MCF 10A (cell line): Measurements from ENCODE around the gene KIF22. TPM values are rescaled to one million over a fixed set of nuclear protein-coding genes. Genes with fewer than 3 reads are reported as not detected.

Source experiments
- BruUV-seq: library from RNA; stranded (reverse); fragments of 400-500 nt; replicated peaks from 2 replicates; lab custom pipeline; 2021; lab: Mats Ljungman, UMichigan
- CTCF ChIA-PET: fragments of 300-600 bp; sonication (Branson Sonifier 250); formaldehyde crosslinking; extraction: SDS; loops from one replicate; lab custom pipeline; 2021; ENCODE audit warnings: antibody characterized with exemption, inconsistent platforms; lab: Yijun Ruan, JAX
- POLR2A ChIA-PET: fragments of 300-600, 350-650 bp; sonication (Branson Sonifier 250); formaldehyde crosslinking; extraction: SDS; loops from one replicate; lab custom pipeline; 2020; ENCODE audit warnings: antibody characterized with exemption, inconsistent platforms; lab: Yijun Ruan, JAX
- DNase-seq: peaks from one replicate; pipeline ENCODE4 v3.0.0-alpha.2; 2018; ENCODE audit not compliant: unreplicated experiment
- H3K27ac Mint-ChIP-seq: one replicate; pipeline ENCODE4 v1.8.0; 2022; ENCODE audit warnings: mild to moderate bottlenecking, low read depth, mixed read lengths; ENCODE audit not compliant: unreplicated experiment
- H3K27me3 Mint-ChIP-seq: one replicate; pipeline ENCODE4 v1.8.0; 2022; ENCODE audit warnings: mixed read lengths; ENCODE audit not compliant: insufficient read depth, unreplicated experiment
- H3K36me3 Mint-ChIP-seq: one replicate; pipeline ENCODE4 v1.8.0; 2022; ENCODE audit warnings: mild to moderate bottlenecking, moderate library complexity, mixed read lengths; ENCODE audit not compliant: insufficient read depth, unreplicated experiment
- H3K4me1 Mint-ChIP-seq: one replicate; pipeline ENCODE4 v1.8.0; 2022; ENCODE audit warnings: mixed read lengths; ENCODE audit not compliant: insufficient read depth, unreplicated experiment
- H3K4me3 Mint-ChIP-seq: one replicate; pipeline ENCODE4 v1.8.0; 2022; ENCODE audit warnings: mild to moderate bottlenecking, moderate library complexity, mixed read lengths; ENCODE audit not compliant: unreplicated experiment
- H3K9me3 Mint-ChIP-seq: one replicate; pipeline ENCODE4 v1.8.0; 2022; ENCODE audit warnings: mixed read lengths; ENCODE audit not compliant: unreplicated experiment
- CTCF ChIP-seq: fragments of 200-600 bp; IDR thresholded peaks from one replicate; pipeline ENCODE4 v1.8.0; 2022; ENCODE audit warnings: antibody characterized with exemption, mild to moderate bottlenecking; ENCODE audit not compliant: unreplicated experiment
- intact Hi-C: fragments of 100-400 bp; cut with micrococcal nuclease; formaldehyde crosslinking; loops from 2 replicates; pipeline ENCODE4 v1.14.1; 2022
- total RNA-seq: library from RNA; stranded (reverse); gene quantifications from 2 replicates; pipeline ENCODE4 v1.2.3, GENCODE V29; 2022

Gene KIF22
- total RNA-seq, 1 experiment from 2014 or later, result 53.8 TPM

- no peaks in the 10 kb centered on the region for H3K9me3 Mint-ChIP-seq
- H3K4me1 Mint-ChIP-seq, result no peaks in the 10 kb centered on the region
- H3K27me3 Mint-ChIP-seq, result no peaks in the 10 kb centered on the region
- TF ChIP-seq CTCF, result no peak
- intact Hi-C loops, result no loop called here
- BruUV-seq, result no TSS peak
- CTCF ChIA-PET, result no interaction called here
- POLR2A ChIA-PET, result no interaction called here
- H3K27ac Mint-ChIP-seq, result no peak overlapping the region
- H3K4me3 Mint-ChIP-seq, result no peak overlapping the region
- no peaks in the 10 kb centered on the region for H3K36me3 Mint-ChIP-seq
- DNase-seq, result no peak
Measured at GRCh38 chr16:29763326-29763725, 27.2 kb upstream of the KIF22 start.

GRCh38 chr16:29765167-29766032 lies 25.2 kb upstream of the KIF22 start:
- ChIA-PET POLR2A (no interaction called here), CTCF (interaction anchor here (0.6 kb wide), 1 partner anchor 232 kb away, joined by 3 read pairs; no protein-coding TSS in a partner anchor)

GRCh38 chr16:29766571-29766970 lies 24.0 kb upstream of the KIF22 start:
- no TSS peak for BruUV-seq
- no peak overlapping the region for H3K4me3 Mint-ChIP-seq
- TF ChIP-seq CTCF, result no peak
- intact Hi-C loops, result no loop called here
- H3K4me1 Mint-ChIP-seq, result no peaks in the 10 kb centered on the region
- H3K27me3 Mint-ChIP-seq, result no peaks in the 10 kb centered on the region
- H3K27ac Mint-ChIP-seq, result no peak overlapping the region
- CTCF ChIA-PET, result interaction anchor here (0.6 to 0.9 kb wide), 3 partner anchors 66 to 266 kb away, joined by 3 to 4 read pairs (median 3); no protein-coding TSS in a partner anchor
- no peaks in the 10 kb centered on the region for H3K36me3 Mint-ChIP-seq
- POLR2A ChIA-PET, result no interaction called here
- no peaks in the 10 kb centered on the region for H3K9me3 Mint-ChIP-seq
- no peak for DNase-seq

More at GRCh38 chr16:29765167-29766032, 25.2 kb upstream of the KIF22 start:
- BruUV-seq, result no TSS peak
- Mint-ChIP-seq H3K27me3 (no peaks in the 10 kb centered on the region), H3K36me3 (no peaks in the 10 kb centered on the region), H3K9me3 (no peaks in the 10 kb centered on the region), H3K27ac (no peak overlapping the region), H3K4me3 (no peak overlapping the region), H3K4me1 (no peaks in the 10 kb centered on the region)
- no peak for TF ChIP-seq CTCF
- no peak for DNase-seq
- intact Hi-C loops, result no loop called here

GRCh38 chr16:29767062-29767461 lies 23.5 kb upstream of the KIF22 start:
- no peak overlapping the region for H3K4me3 Mint-ChIP-seq
- CTCF ChIA-PET, result interaction anchor here (0.8 to 0.9 kb wide), 2 partner anchors 67 to 79 kb away, joined by 3 to 4 read pairs; no protein-coding TSS in a partner anchor
- H3K9me3 Mint-ChIP-seq, result no peaks in the 10 kb centered on the region
- no peaks in the 10 kb centered on the region for H3K27me3 Mint-ChIP-seq
- intact Hi-C loops, result no loop called here
- no peak overlapping the region for H3K27ac Mint-ChIP-seq
- no peak for TF ChIP-seq CTCF
- POLR2A ChIA-PET, result interaction anchor here (0.9 to 1.6 kb wide), 2 partner anchors 24 to 78 kb away, joined by 3 to 4 read pairs; partner anchors contain the start of gene KIF22
- H3K4me1 Mint-ChIP-seq, result no peaks in the 10 kb centered on the region
- DNase-seq, result no peak
- no peaks in the 10 kb centered on the region for H3K36me3 Mint-ChIP-seq
- BruUV-seq, result no TSS peak
